Right atrium auricular region (tissue), 2 donors: ENCODE results near the gene SYT9. TPM values are rescaled to one million over a fixed set of nuclear protein-coding genes. Genes with fewer than 3 reads are reported as not detected.

ENCODE experiments used
- DNase-seq: peaks from one replicate; pipeline ENCODE4 v3.0.0-alpha.2; 2019; ENCODE audit warnings: low spot score
- H3K27ac ChIP-seq, 2 donors: fragments of 200-600 bp; sonication (generic); 1 replicate in 1 of 2; 2 replicates in 1 of 2; pipeline ENCODE4 v1.5.1; 2016 to 2019
- H3K27me3 ChIP-seq, 2 donors: fragments of 200-600 bp; sonication (generic); one replicate each; pipeline versions ENCODE4 v1.5.1 to v1.6.0; 2017 to 2019
- H3K36me3 ChIP-seq: fragments of 200-600 bp; sonication (generic); one replicate; pipeline ENCODE4 v1.5.1; 2016
- H3K4me1 ChIP-seq, 2 donors: fragments of 200-600 bp; sonication (generic); one replicate each; pipeline versions ENCODE4 v1.5.1 to v1.6.0; 2017 to 2019
- H3K4me3 ChIP-seq, 2 donors: fragments of 200-600 bp; sonication (generic); 1 replicate in 1 of 2; 2 replicates in 1 of 2; pipeline ENCODE4 v1.5.1; 2017 to 2019; ENCODE audit warnings: mild to moderate bottlenecking in 1 of 2, moderate library complexity in 1 of 2
- H3K9me3 ChIP-seq, 2 donors: fragments of 200-600 bp; sonication (generic); one replicate each; pipeline ENCODE4 v1.5.1; 2019
- total RNA-seq, 2 donors: library from RNA; depleted of rRNA; stranded (reverse); fragments of >200 nt; gene quantifications; one replicate each; pipeline ENCODE4 v1.1.0, GENCODE V29; 2016
- TF ChIP-seq, protein P1 (sequence below), 2 donors: fragments of 200-600 bp; sonication (generic); IDR thresholded peaks; one replicate each; pipeline ENCODE4 v1.5.1; 2019; ENCODE audit warnings: antibody characterized with exemption in 2 of 2

SYT9 gene
- total RNA-seq, 2 donors from 2014 or later: 0.16 to 0.74 TPM

DNA sequence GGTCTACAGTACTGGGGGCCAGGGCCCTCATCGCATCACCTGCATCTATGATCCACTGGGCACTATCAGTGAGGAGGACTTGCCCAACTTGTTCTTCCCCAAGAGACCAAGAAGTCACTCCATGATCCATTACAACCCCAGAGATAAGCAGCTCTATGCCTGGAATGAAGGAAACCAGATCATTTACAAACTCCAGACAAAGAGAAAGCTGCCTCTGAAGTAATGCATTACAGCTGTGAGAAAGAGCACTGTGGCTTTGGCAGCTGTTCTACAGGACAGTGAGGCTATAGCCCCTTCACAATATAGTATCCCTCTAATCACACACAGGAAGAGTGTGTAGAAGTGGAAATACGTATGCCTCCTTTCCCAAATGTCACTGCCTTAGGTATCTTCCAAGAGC is 258.3 kb downstream of the SYT9 start:
- no peak for DNase-seq
- Histone ChIP-seq H3K4me1 (peaks cover 0 to 32% of the 10 kb centered on the region in 2 donors), H3K27me3 (no peaks in the 10 kb centered on the region), H3K27ac (no peak overlapping the region), H3K9me3 (no peaks in the 10 kb centered on the region), H3K36me3 (no peaks in the 10 kb centered on the region), H3K4me3 (no peak overlapping the region)
- TF ChIP-seq, protein P1, sequence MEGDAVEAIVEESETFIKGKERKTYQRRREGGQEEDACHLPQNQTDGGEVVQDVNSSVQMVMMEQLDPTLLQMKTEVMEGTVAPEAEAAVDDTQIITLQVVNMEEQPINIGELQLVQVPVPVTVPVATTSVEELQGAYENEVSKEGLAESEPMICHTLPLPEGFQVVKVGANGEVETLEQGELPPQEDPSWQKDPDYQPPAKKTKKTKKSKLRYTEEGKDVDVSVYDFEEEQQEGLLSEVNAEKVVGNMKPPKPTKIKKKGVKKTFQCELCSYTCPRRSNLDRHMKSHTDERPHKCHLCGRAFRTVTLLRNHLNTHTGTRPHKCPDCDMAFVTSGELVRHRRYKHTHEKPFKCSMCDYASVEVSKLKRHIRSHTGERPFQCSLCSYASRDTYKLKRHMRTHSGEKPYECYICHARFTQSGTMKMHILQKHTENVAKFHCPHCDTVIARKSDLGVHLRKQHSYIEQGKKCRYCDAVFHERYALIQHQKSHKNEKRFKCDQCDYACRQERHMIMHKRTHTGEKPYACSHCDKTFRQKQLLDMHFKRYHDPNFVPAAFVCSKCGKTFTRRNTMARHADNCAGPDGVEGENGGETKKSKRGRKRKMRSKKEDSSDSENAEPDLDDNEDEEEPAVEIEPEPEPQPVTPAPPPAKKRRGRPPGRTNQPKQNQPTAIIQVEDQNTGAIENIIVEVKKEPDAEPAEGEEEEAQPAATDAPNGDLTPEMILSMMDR (IDR thresholded peaks at IDR 0.05): no peak

DNA sequence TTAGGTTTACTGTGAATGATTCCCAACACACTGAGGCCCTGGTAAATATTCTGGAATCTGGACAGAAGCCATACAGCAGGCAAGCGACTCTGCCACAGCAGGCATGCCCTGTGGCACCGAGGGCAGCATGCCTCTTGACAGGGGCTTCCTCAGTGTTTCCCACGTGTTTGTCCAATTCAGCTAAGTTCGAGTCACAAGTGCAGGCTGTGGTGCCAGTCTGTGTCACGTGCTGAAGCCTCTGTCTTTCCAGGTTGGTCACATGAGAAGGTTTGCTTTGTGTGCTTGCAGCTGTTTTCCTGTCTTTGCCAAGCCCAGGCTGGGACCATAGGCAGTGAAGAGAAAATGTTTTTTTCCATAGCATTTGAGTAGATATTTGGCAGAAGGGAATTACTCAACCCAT is 259.7 kb downstream of the SYT9 start:
- TF ChIP-seq, protein P1 (IDR thresholded peaks at IDR 0.05): no peak
- H3K36me3 ChIP-seq: no peaks in the 10 kb centered on the region
- DNase-seq: peak; percentile 75
- peak overlapping the region; percentile 92 to 94 for H3K27ac ChIP-seq
- H3K4me3 ChIP-seq: no peak overlapping the region
- H3K27me3 ChIP-seq: no peaks in the 10 kb centered on the region
- H3K9me3 ChIP-seq: no peaks in the 10 kb centered on the region
- H3K4me1 ChIP-seq: peaks cover 0 to 33% of the 10 kb centered on the region in 2 donors

DNA sequence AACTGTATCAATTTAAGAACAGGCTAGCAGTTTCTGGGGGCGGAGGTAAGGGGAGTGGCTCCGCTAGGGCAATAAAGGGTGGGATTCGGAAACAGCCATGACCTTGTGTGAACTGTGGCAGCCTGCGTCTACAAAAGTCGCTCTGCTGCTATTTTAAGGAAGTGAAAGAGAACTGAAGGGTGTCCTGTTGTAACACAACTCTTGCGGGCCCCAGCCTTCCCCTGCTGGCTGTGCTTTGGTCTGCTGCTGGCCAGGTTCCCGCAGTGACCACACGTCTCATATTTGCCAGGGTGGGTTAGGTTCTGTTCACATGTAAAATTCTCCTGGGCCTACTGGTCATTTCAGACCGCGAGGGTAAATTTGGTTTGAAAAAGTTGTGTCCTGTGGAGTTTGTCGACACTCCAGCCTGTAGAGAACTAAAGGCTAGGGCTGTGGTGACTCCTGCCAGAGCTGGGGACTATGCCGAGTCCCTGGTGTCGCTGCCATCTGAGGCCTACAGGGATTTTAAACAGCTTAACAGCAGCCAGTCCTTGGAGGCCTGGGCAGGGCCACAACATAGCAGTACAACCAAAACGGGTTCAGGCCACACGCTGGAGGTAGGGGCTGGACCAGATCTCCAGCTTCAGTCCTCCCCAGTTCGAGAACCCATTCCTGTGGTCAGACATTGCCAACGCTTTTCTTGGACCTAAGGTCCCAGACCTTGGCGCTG is 261.0 kb downstream of the SYT9 start:
- Histone ChIP-seq H3K9me3 (no peaks in the 10 kb centered on the region), H3K4me3 (peak overlapping the region; percentile 80 to 82), H3K4me1 (peaks cover 0 to 33% of the 10 kb centered on the region in 2 donors), H3K36me3 (no peaks in the 10 kb centered on the region), H3K27ac (peak overlapping the region; percentile 92 to 94), H3K27me3 (no peaks in the 10 kb centered on the region)
- DNase-seq: peak; percentile 93
- TF ChIP-seq, protein P1 (IDR thresholded peaks at IDR 0.05): no peak

DNA sequence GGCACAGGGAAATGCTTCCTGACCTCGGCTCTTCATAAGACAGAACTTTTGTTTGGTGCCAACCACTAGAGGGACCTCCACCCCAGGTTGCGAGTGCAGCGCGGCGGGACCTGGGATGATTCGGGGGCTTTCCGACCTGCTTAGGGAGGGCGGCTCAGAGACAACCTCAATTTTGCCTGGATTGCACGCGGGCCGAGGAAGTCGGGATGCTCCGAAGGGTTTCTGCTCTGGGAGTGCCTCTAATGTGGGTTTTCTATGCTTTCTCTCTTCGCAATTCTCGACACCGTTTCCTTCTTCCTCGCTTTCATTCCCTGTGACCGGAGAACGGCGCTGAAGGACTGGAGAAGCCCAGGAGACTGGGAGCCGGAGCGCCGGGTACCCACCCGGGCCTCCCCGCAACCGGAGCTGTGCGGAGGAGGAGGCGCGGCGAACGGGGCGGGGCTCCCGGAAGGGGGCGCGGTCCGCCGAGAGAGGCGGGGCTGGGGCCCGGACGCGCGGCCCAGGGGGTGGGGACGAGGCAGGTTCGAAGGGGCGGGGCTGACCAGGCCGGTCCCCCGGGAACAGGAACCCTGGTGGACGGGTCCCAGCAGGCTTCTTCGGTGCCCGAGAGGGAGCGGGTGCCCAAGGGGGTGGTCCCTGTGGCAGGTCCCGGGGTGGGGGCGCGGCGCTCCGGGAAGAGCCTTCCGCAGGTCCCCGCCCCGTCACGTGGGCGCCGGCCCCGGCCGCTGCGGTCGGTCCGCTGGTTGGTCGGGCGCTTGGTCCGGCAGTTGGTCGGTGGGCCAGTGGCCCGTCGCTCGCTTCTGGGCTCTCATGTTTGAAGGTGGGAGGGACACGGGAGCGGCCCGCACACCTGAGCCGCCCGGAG is 261.8 kb downstream of the SYT9 start, which contains the start of gene PPFIBP2:
Gene PPFIBP2 (plus strand): TSS at position 766 of the 865 bp plus-strand sequence. CDS start 35,477 bp downstream, outside the sequence.
- H3K4me1 ChIP-seq: peaks cover 0 to 33% of the 10 kb centered on the region in 2 donors
- peak; percentile 74 for DNase-seq
- TF ChIP-seq, protein P1 (IDR thresholded peaks at IDR 0.05): peak; percentile 43 to 68

DNA sequence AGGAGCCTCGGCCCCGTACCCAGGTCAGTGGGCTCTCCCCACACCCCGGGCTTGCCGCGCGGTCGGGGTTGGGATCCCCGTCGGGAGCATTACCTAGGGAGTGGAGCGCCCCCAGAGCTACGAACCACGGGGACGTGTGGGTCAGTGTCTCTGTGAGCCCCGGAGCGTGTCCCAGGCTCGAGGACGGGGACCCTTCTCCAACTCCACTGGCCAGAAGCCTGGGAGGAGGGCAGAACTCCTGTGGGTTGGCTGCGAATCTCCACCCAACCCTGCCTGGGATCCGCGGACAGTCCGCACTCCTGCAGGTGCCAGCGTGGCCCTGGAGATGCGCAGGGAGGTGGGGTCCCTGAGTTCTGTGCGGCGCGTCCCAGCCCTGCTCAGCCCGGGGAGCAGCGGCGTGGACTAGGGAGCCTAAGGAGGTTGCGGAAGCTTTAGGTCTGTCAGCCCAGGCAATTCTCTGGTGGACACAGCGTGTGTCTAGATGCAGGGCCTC is 262.4 kb downstream of the SYT9 start:
- Histone ChIP-seq H3K36me3 (no peaks in the 10 kb centered on the region), H3K4me1 (peaks cover 0 to 33% of the 10 kb centered on the region in 2 donors), H3K4me3 (peak overlapping the region; percentile 80 to 82), H3K27me3 (no peaks in the 10 kb centered on the region), H3K9me3 (no peaks in the 10 kb centered on the region), H3K27ac (peak overlapping the region; percentile 92 to 94)
- TF ChIP-seq, protein P1 (IDR thresholded peaks at IDR 0.05): no peak
- DNase-seq: no peak

More for the DNA sequence above, 261.8 kb downstream of the SYT9 start, which contains the start of gene PPFIBP2:
- H3K4me3 ChIP-seq: peak within 1 kb of the TSS; percentile 80 to 82
- H3K36me3 ChIP-seq: no peaks in the 10 kb centered on the region
- H3K27me3 ChIP-seq: no peaks in the 10 kb centered on the region
- peak within 1 kb of the TSS; percentile 92 to 94 for H3K27ac ChIP-seq
- H3K9me3 ChIP-seq: no peaks in the 10 kb centered on the region
